Gastroesophageal sphincter (tissue), 3 donors: Measurements from ENCODE around the gene COLQ.

Experiments
- POLR2A ChIP-seq, 2 donors: fragments of 450-650 bp; IDR thresholded peaks; one replicate each; pipeline ENCODE4 v1.6.1; 2017; ENCODE audit warnings: antibody characterized with exemption in 2 of 2, mild to moderate bottlenecking in 2 of 2, moderate library complexity in 1 of 2
- TF ChIP-seq, protein P1 (sequence below), 4 experiments: fragments of 200-600 bp in 2 of 4; fragments of 450-650 bp in 2 of 4; sonication (generic) in 1 of 4; IDR thresholded peaks; one replicate each; pipeline ENCODE4 v1.5.1; 2017 to 2019; ENCODE audit warnings: antibody characterized with exemption in 4 of 4, mild to moderate bottlenecking in 2 of 4, moderate library complexity in 2 of 4

GRCh38 chr3:15409239-15409638 is 112.3 kb downstream of the COLQ start:
- TF ChIP-seq, protein P1, sequence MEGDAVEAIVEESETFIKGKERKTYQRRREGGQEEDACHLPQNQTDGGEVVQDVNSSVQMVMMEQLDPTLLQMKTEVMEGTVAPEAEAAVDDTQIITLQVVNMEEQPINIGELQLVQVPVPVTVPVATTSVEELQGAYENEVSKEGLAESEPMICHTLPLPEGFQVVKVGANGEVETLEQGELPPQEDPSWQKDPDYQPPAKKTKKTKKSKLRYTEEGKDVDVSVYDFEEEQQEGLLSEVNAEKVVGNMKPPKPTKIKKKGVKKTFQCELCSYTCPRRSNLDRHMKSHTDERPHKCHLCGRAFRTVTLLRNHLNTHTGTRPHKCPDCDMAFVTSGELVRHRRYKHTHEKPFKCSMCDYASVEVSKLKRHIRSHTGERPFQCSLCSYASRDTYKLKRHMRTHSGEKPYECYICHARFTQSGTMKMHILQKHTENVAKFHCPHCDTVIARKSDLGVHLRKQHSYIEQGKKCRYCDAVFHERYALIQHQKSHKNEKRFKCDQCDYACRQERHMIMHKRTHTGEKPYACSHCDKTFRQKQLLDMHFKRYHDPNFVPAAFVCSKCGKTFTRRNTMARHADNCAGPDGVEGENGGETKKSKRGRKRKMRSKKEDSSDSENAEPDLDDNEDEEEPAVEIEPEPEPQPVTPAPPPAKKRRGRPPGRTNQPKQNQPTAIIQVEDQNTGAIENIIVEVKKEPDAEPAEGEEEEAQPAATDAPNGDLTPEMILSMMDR (IDR thresholded peaks at IDR 0.05) = no peak
- TF ChIP-seq POLR2A (IDR thresholded peaks at IDR 0.05) = no peak
